ENCODE results near the gene RPL31.

- TF ChIP-seq CTCF (IDR thresholded peaks at IDR 0.05) (no peak), POLR2A (IDR thresholded peaks at IDR 0.05) (no peak)
Observed at GRCh38 chr2:101047774-101048173, 45.7 kb downstream of the RPL31 start.

Data from adrenal gland (tissue), 5 donors.